Esophagus muscularis mucosa (tissue), 4 donors: ENCODE data around the gene AJUBA.

Experiments
- CTCF ChIP-seq, 3 experiments: fragments of 200-600 bp in 2 of 3; fragments of 450-650 bp in 1 of 3; sonication (generic) in 2 of 3; IDR thresholded peaks; one replicate each; pipeline ENCODE4 v1.5.1; 2017 to 2019; ENCODE audit warnings: antibody characterized with exemption in 3 of 3, mild to moderate bottlenecking in 2 of 3, moderate library complexity in 1 of 3
- EP300 ChIP-seq: sonication (generic); formaldehyde crosslinking; IDR thresholded peaks from one replicate; pipeline ENCODE4 v1.6.1; 2017; ENCODE audit warnings: antibody characterized with exemption
- POLR2A ChIP-seq: fragments of 450-650 bp; IDR thresholded peaks from one replicate; pipeline ENCODE4 v1.6.1; 2017; ENCODE audit warnings: antibody characterized with exemption, moderate library complexity, mild to moderate bottlenecking, low read depth
- POLR2AphosphoS5 ChIP-seq, 2 donors: sonication (generic); formaldehyde crosslinking; IDR thresholded peaks; one replicate each; pipeline ENCODE4 v1.6.1; 2017; ENCODE audit warnings: antibody characterized with exemption in 2 of 2

DNA sequence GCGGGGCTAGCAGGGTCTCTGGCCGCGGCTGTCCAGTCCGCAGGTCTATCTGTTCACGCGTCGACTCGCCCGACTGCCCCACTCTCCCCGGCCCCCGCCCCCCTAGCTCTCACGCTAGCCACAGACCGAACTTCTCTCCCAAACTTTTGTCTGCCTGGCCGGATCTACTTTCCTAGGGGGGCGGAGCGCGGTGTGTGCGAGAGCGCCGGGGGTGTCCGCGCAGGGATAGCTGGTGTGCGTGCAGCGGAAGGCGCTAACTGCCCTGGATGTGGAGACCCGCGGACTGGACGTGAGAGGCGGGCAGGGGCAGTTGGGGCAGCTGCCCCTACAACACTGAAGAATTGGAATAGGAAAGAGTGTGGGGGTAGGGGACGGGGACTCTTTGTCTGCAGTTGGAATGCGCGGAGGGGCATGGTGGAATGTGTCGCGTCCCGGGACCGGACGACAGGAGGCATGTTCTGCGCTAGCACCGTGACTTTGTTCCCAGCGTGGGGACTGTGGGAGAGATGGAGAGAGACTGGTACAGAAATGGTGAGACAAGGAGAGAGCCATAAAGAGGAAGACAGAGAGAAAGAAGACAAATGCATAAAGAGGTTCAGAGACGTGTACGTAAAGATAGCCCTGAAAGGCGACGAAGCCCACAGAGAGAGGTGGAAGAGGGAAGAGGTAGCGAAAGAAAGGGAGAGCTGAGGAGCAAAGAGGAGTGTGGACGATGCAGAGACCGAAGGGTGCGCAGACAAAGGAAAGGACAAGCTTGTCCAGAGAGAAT is at the start of gene AJUBA:
- TF ChIP-seq CTCF (IDR thresholded peaks at IDR 0.05) (no peak), POLR2AphosphoS5 (IDR thresholded peaks at IDR 0.05) (peak; percentile 54 to 82), POLR2A (no peak), EP300 (no peak)
